DND-41 (cell line): ENCODE measurements around the gene TPRN.

Experiments used
- ATAC-seq: fragments of 200-7000 bp; cut with Tn5 transposase; 3 replicates; pipeline ENCODE4 v1.9.1; 2021; ENCODE audit warnings: low read depth; ENCODE audit not compliant: insufficient read depth
- DNase-seq: peaks from one replicate; pipeline ENCODE4 v3.0.0-alpha.2; 2020
- H2AFZ ChIP-seq: 2 replicates; pipeline ENCODE4 v1.6.0; 2012; ENCODE audit warnings: low read depth, low read length
- H3K27ac ChIP-seq: 2 replicates; pipeline ENCODE4 v1.5.1; 2012; ENCODE audit warnings: low read length, inconsistent platforms
- H3K27me3 ChIP-seq: fragments of 200-600 bp; sonication (generic); 2 replicates; pipeline ENCODE4 v1.6.0; 2012; ENCODE audit warnings: low read length, mild to moderate bottlenecking, inconsistent platforms; ENCODE audit not compliant: insufficient read depth, poor library complexity
- H3K36me3 ChIP-seq: 2 replicates; pipeline ENCODE4 v1.5.1; 2012; ENCODE audit warnings: low read length, inconsistent platforms; ENCODE audit not compliant: insufficient read depth
- H3K4me1 ChIP-seq: 2 replicates; pipeline ENCODE4 v1.5.1; 2012; ENCODE audit warnings: mild to moderate bottlenecking, low read length; ENCODE audit not compliant: insufficient read depth
- H3K4me2 ChIP-seq: 2 replicates; pipeline ENCODE4 v1.6.0; 2012; ENCODE audit warnings: mild to moderate bottlenecking, moderate library complexity, low read length, inconsistent platforms; ENCODE audit not compliant: insufficient read depth
- H3K4me3 ChIP-seq, 2 experiments: fragments of 200-600 bp in 1 of 2; shearing (Covaris generic) in 1 of 2; 2 replicates each; pipeline ENCODE4 v1.5.1; 2012 to 2016; ENCODE audit warnings: inconsistent platforms in 2 of 2, low read length in 2 of 2, mild to moderate bottlenecking in 2 of 2, low read depth in 1 of 2, moderate library complexity in 1 of 2
- H3K79me2 ChIP-seq: 2 replicates; pipeline ENCODE4 v1.6.0; 2012; ENCODE audit warnings: low read length, inconsistent platforms; ENCODE audit not compliant: insufficient read depth
- H3K9ac ChIP-seq: 2 replicates; pipeline ENCODE4 v1.6.0; 2012; ENCODE audit warnings: low read depth, mild to moderate bottlenecking, inconsistent platforms, low read length, moderate library complexity
- H3K9me3 ChIP-seq: 2 replicates; pipeline ENCODE4 v1.5.1; 2012; ENCODE audit warnings: low read length, moderate library complexity, mild to moderate bottlenecking, inconsistent platforms; ENCODE audit not compliant: insufficient read depth, severe bottlenecking
- H4K20me1 ChIP-seq: 2 replicates; pipeline ENCODE4 v1.6.0; 2012; ENCODE audit warnings: low read length; ENCODE audit not compliant: insufficient read depth
- CTCF ChIP-seq: IDR thresholded peaks from 2 replicates; pipeline ENCODE4 v1.5.1; 2012; ENCODE audit warnings: borderline replicate concordance, low read length, moderate library complexity, mild to moderate bottlenecking; ENCODE audit not compliant: poor library complexity, severe bottlenecking; ENCODE audit errors: extremely low read depth
- EZH2 ChIP-seq: IDR thresholded peaks from 3 replicates; pipeline ENCODE4 v1.6.1; 2012; ENCODE audit warnings: borderline replicate concordance, low read depth, mild to moderate bottlenecking, moderate library complexity, low read length, inconsistent platforms; ENCODE audit not compliant: severe bottlenecking

Gene TPRN

GRCh38 chr9:137174722-137175293 lies 25.7 kb downstream of the TPRN start:
- H3K4me3 ChIP-seq, result no peak overlapping the region
- ATAC-seq, result peak; percentile 71

GRCh38 chr9:137173796-137174664 lies 26.5 kb downstream of the TPRN start:
- Histone ChIP-seq H3K36me3 (no peaks in the 10 kb centered on the region), H2AFZ (no peak overlapping the region), H3K27me3 (peaks cover 6% of the 10 kb centered on the region), H3K4me2 (no peak overlapping the region), H3K9me3 (no peaks in the 10 kb centered on the region), H3K27ac (no peak overlapping the region), H3K9ac (no peak overlapping the region), H3K79me2 (no peaks in the 10 kb centered on the region), H3K4me1 (no peaks in the 10 kb centered on the region), H3K4me3 (no peak overlapping the region), H4K20me1 (peaks cover 35% of the 10 kb centered on the region)
- ATAC-seq (no peak; the same call in 1 of the 3 replicates), DNase-seq (no peak)
- no peak for TF ChIP-seq EZH2
- no peak for TF ChIP-seq CTCF

More at GRCh38 chr9:137174722-137175293, 25.7 kb downstream of the TPRN start:
- Histone ChIP-seq H3K4me2 (no peak overlapping the region), H3K4me1 (no peaks in the 10 kb centered on the region), H3K9ac (no peak overlapping the region), H4K20me1 (peaks cover 35% of the 10 kb centered on the region), H3K9me3 (no peaks in the 10 kb centered on the region), H3K27ac (no peak overlapping the region), H3K36me3 (peaks cover under 1% of the 10 kb centered on the region), H3K27me3 (no peaks in the 10 kb centered on the region), H3K79me2 (no peaks in the 10 kb centered on the region), H2AFZ (no peak overlapping the region)
- TF ChIP-seq CTCF (no peak), EZH2 (no peak)
- peak; percentile 65 for DNase-seq

GRCh38 chr9:137172901-137173795 lies 27.4 kb downstream of the TPRN start:
- Histone ChIP-seq H3K9me3 (no peaks in the 10 kb centered on the region), H3K27me3 (peaks cover 13% of the 10 kb centered on the region), H3K4me3 (no peak overlapping the region), H3K36me3 (no peaks in the 10 kb centered on the region), H3K4me2 (no peak overlapping the region), H3K27ac (no peak overlapping the region), H3K79me2 (no peaks in the 10 kb centered on the region), H3K4me1 (no peaks in the 10 kb centered on the region), H2AFZ (no peak overlapping the region), H4K20me1 (peaks cover 33% of the 10 kb centered on the region), H3K9ac (no peak overlapping the region)
- TF ChIP-seq EZH2, result no peak
- no peak for TF ChIP-seq CTCF
- ATAC-seq (no peak), DNase-seq (no peak)
